Esophagus muscularis mucosa (tissue), 3 donors: ENCODE data around the gene STRIP2.

Source experiments
- CTCF ChIP-seq, 3 experiments: fragments of 200-600 bp in 2 of 3; fragments of 450-650 bp in 1 of 3; sonication (generic) in 2 of 3; IDR thresholded peaks; one replicate each; pipeline ENCODE4 v1.5.1; 2017 to 2019; ENCODE audit warnings: antibody characterized with exemption in 3 of 3, mild to moderate bottlenecking in 2 of 3, moderate library complexity in 1 of 3
- POLR2A ChIP-seq: fragments of 450-650 bp; IDR thresholded peaks from one replicate; pipeline ENCODE4 v1.6.1; 2017; ENCODE audit warnings: antibody characterized with exemption, moderate library complexity, mild to moderate bottlenecking, low read depth

- TF ChIP-seq CTCF (IDR thresholded peaks at IDR 0.05) (no peak), POLR2A (no peak)
Observed at GRCh38 chr7:129503725-129504124, 69.5 kb downstream of the STRIP2 start.
